Common myeloid progenitor, CD34-positive (primary cell): ENCODE measurements around the gene ATRIP.

ENCODE experiments used
- CTCF ChIA-PET: fragments of 350-600 bp; sonication (Branson Sonifier 250); formaldehyde crosslinking; loops from one replicate; lab custom pipeline; 2021; ENCODE audit warnings: antibody characterized with exemption; lab: Charles Lee
- POLR2A ChIA-PET: fragments of 350-600 bp; sonication (Branson Sonifier 250); formaldehyde crosslinking; loops from one replicate; lab custom pipeline; 2021; ENCODE audit warnings: antibody characterized with exemption; lab: Charles Lee
- DNase-seq, 3 donors: peaks; one replicate each; pipeline versions ENCODE4 v3.0.0 to v3.0.0-alpha.2; 2013
- H3K27ac ChIP-seq, 2 experiments: 1 replicate in 1 of 2; 2 replicates in 1 of 2; pipeline ENCODE4 v1.7.0; 2013; ENCODE audit warnings: inconsistent platforms in 2 of 2, low read length in 2 of 2, mild to moderate bottlenecking in 2 of 2, low read depth in 1 of 2, moderate library complexity in 1 of 2; ENCODE audit not compliant: severe bottlenecking in 2 of 2, insufficient read depth in 1 of 2, poor library complexity in 1 of 2
- H3K27me3 ChIP-seq, 5 experiments: replicated peaks in 2 of 5; 1 replicate in 3 of 5; 2 replicates in 2 of 5; pipeline versions ENCODE4 v1.6.1 to v1.7.0; 2013; ENCODE audit warnings: low read length in 4 of 5, mild to moderate bottlenecking in 2 of 5, moderate library complexity in 2 of 5, inconsistent platforms in 1 of 5; ENCODE audit not compliant: insufficient read depth in 5 of 5, control insufficient read depth in 4 of 5
- H3K36me3 ChIP-seq, 4 experiments: 1 replicate in 2 of 4; 2 replicates in 2 of 4; pipeline versions ENCODE4 v1.6.1 to v1.7.0; 2013; ENCODE audit warnings: low read length in 3 of 4, control low read depth in 1 of 4, mild to moderate bottlenecking in 1 of 4; ENCODE audit not compliant: control insufficient read depth in 4 of 4, insufficient read depth in 4 of 4
- H3K4me1 ChIP-seq, 4 experiments: 1 replicate in 3 of 4; 2 replicates in 1 of 4; pipeline versions ENCODE4 v1.6.1 to v1.7.1; 2013; ENCODE audit warnings: low read length in 3 of 4, mild to moderate bottlenecking in 3 of 4, control low read depth in 1 of 4, inconsistent platforms in 1 of 4, moderate library complexity in 1 of 4; ENCODE audit not compliant: control insufficient read depth in 4 of 4, insufficient read depth in 4 of 4; ENCODE audit errors: control extremely low read depth in 1 of 4
- H3K4me3 ChIP-seq, 7 experiments: 1 replicate in 4 of 7; 2 replicates in 3 of 7; pipeline versions ENCODE4 v1.5.1 to v1.7.0; 2013; ENCODE audit warnings: mild to moderate bottlenecking in 7 of 7, low read length in 6 of 7, moderate library complexity in 6 of 7, inconsistent platforms in 2 of 7, low read depth in 2 of 7, control low read depth in 1 of 7; ENCODE audit not compliant: insufficient read depth in 4 of 7, control insufficient read depth in 1 of 7; ENCODE audit errors: extremely low read depth in 1 of 7
- H3K9me3 ChIP-seq, 5 experiments: 1 replicate in 4 of 5; 2 replicates in 1 of 5; pipeline versions ENCODE4 v1.6.1 to v1.7.1; 2013; ENCODE audit warnings: low read length in 4 of 5, mild to moderate bottlenecking in 2 of 5, inconsistent platforms in 1 of 5, low read depth in 1 of 5, moderate library complexity in 1 of 5; ENCODE audit not compliant: control insufficient read depth in 4 of 5, insufficient read depth in 2 of 5; ENCODE audit errors: control extremely low read depth in 1 of 5
- WGBS: methylation state at CpG from one replicate; pipeline ENCODE4 v1.1.5; 2013; ENCODE audit not compliant: insufficient coverage; 5-methylcytosine and 5-hydroxymethylcytosine counted together

The ATRIP gene

DNA sequence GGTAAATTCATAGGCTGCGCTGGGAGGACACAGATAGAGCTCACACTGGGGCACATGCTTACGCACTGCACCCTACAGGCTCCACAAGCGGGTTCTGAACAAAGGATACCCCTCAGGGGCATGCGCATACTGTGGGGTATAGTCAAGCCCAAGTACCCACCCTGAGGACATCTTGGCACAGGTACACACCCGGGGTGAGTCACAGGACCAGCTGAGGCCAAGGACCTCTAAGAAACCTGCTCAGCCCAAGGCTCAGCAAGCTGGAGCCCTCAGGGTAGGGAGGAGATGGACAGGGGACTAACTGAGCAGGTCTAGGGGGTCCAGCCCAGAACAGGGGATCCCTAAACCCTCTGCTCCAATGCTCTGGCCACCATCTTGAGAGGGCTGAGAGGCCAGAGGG is 54.1 kb downstream of the ATRIP start:
- Histone ChIP-seq H3K27me3 (no peaks in the 10 kb centered on the region), H3K4me3 (no peak overlapping the region), H3K4me1 (peaks cover 0 to 19% (median 15%) of the 10 kb centered on the region in 4 experiments), H3K36me3 (peaks cover 0 to 2% (median 0%) of the 10 kb centered on the region in 4 experiments), H3K9me3 (peaks cover 0 to 3% (median 0%) of the 10 kb centered on the region in 5 experiments), H3K27ac (no peak overlapping the region)
- no peak for DNase-seq
- ChIA-PET POLR2A (no interaction called here), CTCF (interaction anchor here (1.2 kb wide), 1 partner anchor 42 kb away, joined by 3 read pairs; no protein-coding TSS in a partner anchor)
- WGBS = 100% methylated on average over 5 of the region's 5 CpGs

DNA sequence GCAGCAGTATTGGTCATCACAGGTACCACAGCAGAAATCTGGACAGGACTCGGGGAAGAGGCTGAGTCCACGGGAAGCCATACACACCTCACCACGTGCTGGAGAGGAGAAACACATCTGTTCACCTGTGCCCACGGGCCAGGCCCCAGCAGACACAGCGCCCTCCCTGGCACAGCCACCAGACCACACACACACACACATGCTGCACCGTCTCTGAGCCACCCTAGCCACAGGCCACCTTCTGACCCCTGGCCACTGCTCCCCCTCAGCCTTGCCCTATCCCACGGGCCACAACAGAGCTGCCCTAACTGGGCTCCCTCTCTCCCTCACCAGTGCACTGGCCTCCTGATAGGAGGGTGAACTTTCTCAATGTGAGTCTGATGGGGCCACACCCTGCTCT is 54.7 kb downstream of the ATRIP start:
- 96% methylated on average over 3 of the region's 7 CpGs for WGBS
- DNase-seq = no peak
- CTCF ChIA-PET = no interaction called here
- H3K27ac ChIP-seq = no peak overlapping the region
- POLR2A ChIA-PET = no interaction called here
- no peak overlapping the region for H3K4me3 ChIP-seq
- H3K9me3 ChIP-seq = peaks cover 0 to 3% (median 0%) of the 10 kb centered on the region in 5 experiments
- H3K4me1 ChIP-seq = peaks cover 0 to 19% (median 16%) of the 10 kb centered on the region in 4 experiments
- H3K36me3 ChIP-seq = peaks cover 0 to 2% (median 0%) of the 10 kb centered on the region in 4 experiments
- no peaks in the 10 kb centered on the region for H3K27me3 ChIP-seq

GRCh38 chr3:48502121-48502520 is 55.6 kb downstream of the ATRIP start:
- no peak for DNase-seq
- H3K36me3 ChIP-seq = peaks cover 0 to 2% (median 0%) of the 10 kb centered on the region in 4 experiments
- no peak overlapping the region for H3K4me3 ChIP-seq
- peaks cover 0 to 24% (median 17%) of the 10 kb centered on the region in 4 experiments for H3K4me1 ChIP-seq
- H3K27me3 ChIP-seq = no peaks in the 10 kb centered on the region
- no peak overlapping the region for H3K27ac ChIP-seq
- peaks cover 0 to 3% (median 0%) of the 10 kb centered on the region in 5 experiments for H3K9me3 ChIP-seq
- CTCF ChIA-PET = no interaction called here
- POLR2A ChIA-PET = no interaction called here
- WGBS = 94% methylated on average over 2 of the region's 5 CpGs

- no peak for DNase-seq
- CTCF ChIA-PET = no interaction called here
- POLR2A ChIA-PET = no interaction called here
- Histone ChIP-seq H3K27ac (no peak overlapping the region), H3K4me3 (peak overlapping the region in 1 of 7 experiments; percentile 66), H3K4me1 (peaks cover 0 to 30% (median 18%) of the 10 kb centered on the region in 4 experiments), H3K9me3 (peaks cover 0 to 3% (median 0%) of the 10 kb centered on the region in 5 experiments), H3K36me3 (peaks cover 0 to 2% (median 0%) of the 10 kb centered on the region in 4 experiments), H3K27me3 (no peaks in the 10 kb centered on the region)
- WGBS = 100% methylated on average over 4 of the region's 6 CpGs
Observed at GRCh38 chr3:48502728-48503168, 56.2 kb downstream of the ATRIP start.

DNA sequence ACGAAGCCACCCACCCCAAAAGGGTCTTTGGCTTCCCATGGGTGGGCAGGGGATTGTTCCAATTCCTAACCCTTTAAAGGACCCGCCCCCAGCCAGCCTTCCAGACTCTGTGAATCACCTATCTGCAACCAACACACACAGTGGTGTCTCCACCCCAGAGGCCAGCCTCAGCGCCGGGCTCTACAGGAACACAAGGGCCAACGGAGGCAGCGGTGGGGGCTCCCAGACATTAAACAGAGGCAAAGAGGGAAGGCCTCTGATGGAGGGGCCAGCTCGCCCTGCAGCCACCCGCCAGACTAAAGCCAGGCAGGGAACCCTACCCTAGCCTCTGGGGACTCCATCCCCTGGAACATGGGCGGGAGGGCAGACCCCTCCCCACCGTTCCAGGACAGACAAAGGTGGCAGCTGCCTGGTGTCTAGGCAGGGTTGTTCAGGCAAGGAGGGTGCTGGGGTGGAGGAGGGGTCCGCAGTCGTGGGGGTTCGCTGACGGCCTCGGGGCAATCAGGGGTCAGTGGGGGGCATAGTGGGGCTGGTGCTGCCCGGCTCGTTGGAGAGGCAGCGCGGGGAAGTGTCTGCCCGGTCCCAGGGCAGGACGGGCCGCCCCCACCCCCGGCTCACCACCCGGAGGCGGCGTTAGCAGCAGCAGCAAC is 57.0 kb downstream of the ATRIP start:
- H3K36me3 ChIP-seq = no peaks in the 10 kb centered on the region
- H3K4me3 ChIP-seq = peak overlapping the region; percentile 42 to 78 (median 66)
- no peaks in the 10 kb centered on the region for H3K27me3 ChIP-seq
- peak in 1 of 3 donors; percentile 32 for DNase-seq
- CTCF ChIA-PET = interaction anchor here (1.0 to 6.9 kb wide), 3 partner anchors 30 to 68 kb away, joined by 3 to 44 read pairs (median 19); no protein-coding TSS in a partner anchor
- no peaks in the 10 kb centered on the region for H3K9me3 ChIP-seq
- 8% methylated on average over 23 of the region's 26 CpGs for WGBS
- H3K4me1 ChIP-seq = peaks cover 0 to 32% (median 20%) of the 10 kb centered on the region in 4 experiments
- POLR2A ChIA-PET = no interaction called here
- H3K27ac ChIP-seq = no peak overlapping the region

DNA sequence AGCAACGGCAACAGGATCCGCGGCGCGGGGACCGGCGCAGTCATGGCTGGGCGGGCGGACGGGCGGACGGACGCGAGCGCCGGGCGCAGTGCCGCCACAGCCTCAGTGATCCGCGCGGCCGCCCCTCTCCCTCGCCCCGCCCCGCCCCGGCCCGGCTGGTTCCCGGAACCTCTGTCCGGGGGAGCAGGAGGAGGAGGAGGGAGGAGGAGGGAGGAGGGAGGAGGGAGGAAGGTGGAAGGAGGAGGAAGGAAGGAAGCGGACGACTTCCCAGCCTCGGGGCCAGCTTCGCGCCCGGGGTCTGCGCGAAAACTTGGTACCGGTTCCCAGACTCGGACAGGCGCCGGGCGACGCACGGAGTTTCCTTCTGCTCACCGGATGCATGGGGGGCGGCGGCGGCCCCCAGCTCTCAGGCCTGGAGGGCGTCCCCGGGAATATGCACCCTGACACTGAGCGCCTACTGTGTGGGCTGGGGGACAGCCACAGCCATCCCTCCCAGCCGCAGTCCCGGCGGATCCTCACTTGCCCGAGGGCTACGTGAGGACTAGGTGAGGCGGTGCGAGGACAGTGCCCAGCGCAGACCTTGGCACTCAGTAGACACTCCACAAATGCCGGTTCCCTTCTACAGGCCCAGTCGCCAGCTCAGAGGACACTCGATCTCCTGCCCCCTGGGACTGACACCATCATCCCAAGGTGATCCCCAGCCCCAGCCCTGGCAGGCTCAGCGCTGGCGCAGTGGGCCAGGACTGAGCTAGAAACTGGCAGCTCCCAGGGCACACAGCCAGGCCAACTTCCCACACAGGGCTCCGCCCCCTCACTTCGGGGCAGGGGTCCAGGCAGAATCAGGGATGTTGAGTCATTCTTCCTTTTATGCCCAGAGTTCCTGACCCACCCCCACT is 57.8 kb downstream of the ATRIP start, which contains the start of gene SHISA5:
Gene SHISA5, minus strand, starts transcription at position 124 of the 896 bp plus-strand sequence. Its CDS starts 80 bp downstream, at position 44.
- ChIA-PET CTCF (interaction anchor here (1.0 to 6.9 kb wide), 7 partner anchors 12 to 71 kb away, joined by 3 to 44 read pairs (median 4); a partner anchor contains a TSS), POLR2A (interaction anchor here (0.7 kb wide), 1 partner anchor 38 kb away, joined by 3 read pairs; a partner anchor contains a TSS)
- peak; percentile 8 to 55 (median 29) for DNase-seq
- peak within 1 kb of the TSS; percentile 42 to 78 (median 66) for H3K4me3 ChIP-seq
- no peaks in the 10 kb centered on the region for H3K9me3 ChIP-seq
- H3K27ac ChIP-seq = no peak within 1 kb of the TSS
- H3K27me3 ChIP-seq = no peaks in the 10 kb centered on the region
- H3K4me1 ChIP-seq = peaks cover 0 to 32% (median 20%) of the 10 kb centered on the region in 4 experiments
- 1% methylated on average over 49 of the region's 66 CpGs for WGBS
- H3K36me3 ChIP-seq = no peaks in the 10 kb centered on the region
